Measurements from ENCODE around the gene EHD3. TPM values are rescaled to one million over a fixed set of nuclear protein-coding genes. Genes with fewer than 3 reads are reported as not detected.

EHD3 gene
- polyA plus RNA-seq, 1 experiment, result 39.8 TPM

- TF ChIP-seq, protein P1, sequence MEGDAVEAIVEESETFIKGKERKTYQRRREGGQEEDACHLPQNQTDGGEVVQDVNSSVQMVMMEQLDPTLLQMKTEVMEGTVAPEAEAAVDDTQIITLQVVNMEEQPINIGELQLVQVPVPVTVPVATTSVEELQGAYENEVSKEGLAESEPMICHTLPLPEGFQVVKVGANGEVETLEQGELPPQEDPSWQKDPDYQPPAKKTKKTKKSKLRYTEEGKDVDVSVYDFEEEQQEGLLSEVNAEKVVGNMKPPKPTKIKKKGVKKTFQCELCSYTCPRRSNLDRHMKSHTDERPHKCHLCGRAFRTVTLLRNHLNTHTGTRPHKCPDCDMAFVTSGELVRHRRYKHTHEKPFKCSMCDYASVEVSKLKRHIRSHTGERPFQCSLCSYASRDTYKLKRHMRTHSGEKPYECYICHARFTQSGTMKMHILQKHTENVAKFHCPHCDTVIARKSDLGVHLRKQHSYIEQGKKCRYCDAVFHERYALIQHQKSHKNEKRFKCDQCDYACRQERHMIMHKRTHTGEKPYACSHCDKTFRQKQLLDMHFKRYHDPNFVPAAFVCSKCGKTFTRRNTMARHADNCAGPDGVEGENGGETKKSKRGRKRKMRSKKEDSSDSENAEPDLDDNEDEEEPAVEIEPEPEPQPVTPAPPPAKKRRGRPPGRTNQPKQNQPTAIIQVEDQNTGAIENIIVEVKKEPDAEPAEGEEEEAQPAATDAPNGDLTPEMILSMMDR (IDR thresholded peaks at IDR 0.05; ENCODE audit: low read depth, low read length), result no peak
- ChIA-PET POLR2A (no interaction called here), CTCF (interaction anchor here (1.6 kb wide), 1 partner anchor 19 kb away, joined by 5 read pairs; the partner anchor contains the start of gene EHD3)
- H3K9me3 ChIP-seq (ENCODE audit: control insufficient read depth, insufficient read depth, low read length), result no peaks in the 10 kb centered on the region
- H3K4me3 ChIP-seq (ENCODE audit: low read depth, low read length), result no peak overlapping the region
- no peak overlapping the region for H3K27ac ChIP-seq (ENCODE audit: low read depth, low read length)
- peaks cover 3% of the 10 kb centered on the region for H3K27me3 ChIP-seq (ENCODE audit: control insufficient read depth, insufficient read depth, low read length)
- DNase-seq (ENCODE audit: low read depth, low spot score), result no peak
Measured at GRCh38 chr2:31214444-31214915, 19.5 kb upstream of the EHD3 start.

DNA sequence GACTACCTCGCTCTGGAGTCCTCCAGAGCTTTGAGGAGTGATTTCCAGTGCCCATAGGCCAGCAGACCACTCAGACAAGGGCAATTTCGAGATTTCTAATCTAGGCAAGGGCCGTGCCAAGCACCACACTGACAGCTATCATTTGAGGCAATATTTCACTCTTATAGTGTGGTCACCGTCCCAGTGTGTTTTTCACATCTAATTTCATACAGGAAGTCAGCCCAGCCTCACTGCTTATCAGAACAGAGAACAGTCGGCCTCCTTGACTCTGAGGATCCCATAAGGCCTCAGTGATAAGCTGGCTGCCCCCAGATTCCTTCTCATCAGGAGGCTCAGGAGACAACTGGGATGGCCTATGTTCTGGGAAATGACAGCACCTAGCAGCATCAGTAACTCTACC is 17.2 kb upstream of the EHD3 start:
- Histone ChIP-seq H3K9me3 (ENCODE audit: control insufficient read depth, insufficient read depth, low read length) (no peaks in the 10 kb centered on the region), H3K27me3 (ENCODE audit: control insufficient read depth, insufficient read depth, low read length) (peaks cover 7% of the 10 kb centered on the region), H3K4me3 (ENCODE audit: low read depth, low read length) (no peak overlapping the region), H3K27ac (ENCODE audit: low read depth, low read length) (no peak overlapping the region)
- POLR2A ChIA-PET, result no interaction called here
- no peak for DNase-seq (ENCODE audit: low read depth, low spot score)
- CTCF ChIA-PET, result no interaction called here
- TF ChIP-seq, protein P1 (IDR thresholded peaks at IDR 0.05; ENCODE audit: low read depth, low read length), result no peak

DNA sequence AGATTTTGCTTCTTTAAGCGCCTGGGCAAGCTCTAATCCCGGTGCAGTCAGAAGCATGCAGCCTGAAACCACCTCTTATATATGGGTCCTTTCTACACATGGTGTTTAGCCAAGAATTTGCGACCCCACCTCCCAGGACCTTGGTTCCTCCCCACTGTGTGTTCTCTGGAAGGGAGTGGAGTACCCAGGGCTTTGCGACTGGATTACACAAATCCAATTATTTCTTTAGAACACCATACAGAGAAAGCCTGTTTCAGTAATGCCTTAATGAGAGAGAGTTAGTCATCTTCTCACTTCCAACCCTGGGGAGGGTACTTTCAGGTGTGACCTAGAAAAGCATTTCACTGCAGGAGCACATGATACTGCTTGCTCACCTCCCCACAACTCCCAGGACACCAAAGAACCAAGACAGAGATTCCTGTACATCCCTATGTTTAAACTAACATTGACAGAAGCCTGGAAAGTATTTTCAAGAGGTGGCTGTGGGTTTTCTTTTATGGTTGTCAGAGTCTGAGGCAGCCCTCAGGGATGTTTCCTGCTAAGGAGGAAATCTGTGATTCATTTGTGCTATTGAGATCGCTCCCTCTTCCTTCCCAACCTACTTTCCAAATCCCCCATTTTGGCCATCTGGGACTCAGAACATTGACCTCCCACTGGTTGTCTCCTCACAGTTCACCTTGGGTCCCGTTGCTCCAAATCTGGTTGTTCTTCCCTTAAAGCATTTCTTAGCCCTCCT is 16.3 kb upstream of the EHD3 start, which contains the start of gene CAPN14:
Gene CAPN14, minus strand, starts transcription at position 51 of the 736 bp plus-strand sequence. CDS start 12,068 bp downstream, outside the sequence.
- no peak within 1 kb of the TSS for H3K4me3 ChIP-seq (ENCODE audit: low read depth, low read length)
- TF ChIP-seq, protein P1 (IDR thresholded peaks at IDR 0.05; ENCODE audit: low read depth, low read length), result no peak
- no peak within 1 kb of the TSS for H3K27ac ChIP-seq (ENCODE audit: low read depth, low read length)
- POLR2A ChIA-PET, result no interaction called here
- H3K9me3 ChIP-seq (ENCODE audit: control insufficient read depth, insufficient read depth, low read length), result no peaks in the 10 kb centered on the region
- no peak for DNase-seq (ENCODE audit: low read depth, low spot score)
- CTCF ChIA-PET, result no interaction called here
- H3K27me3 ChIP-seq (ENCODE audit: control insufficient read depth, insufficient read depth, low read length), result peaks cover 11% of the 10 kb centered on the region

- H3K9me3 ChIP-seq (ENCODE audit: control insufficient read depth, insufficient read depth, low read length), result no peaks in the 10 kb centered on the region
- H3K27ac ChIP-seq (ENCODE audit: low read depth, low read length), result no peak overlapping the region
- H3K4me3 ChIP-seq (ENCODE audit: low read depth, low read length), result no peak overlapping the region
- CTCF ChIA-PET, result interaction anchor here (1.3 kb wide), 1 partner anchor 14 kb away, joined by 5 read pairs; no protein-coding TSS in a partner anchor
- TF ChIP-seq, protein P1 (IDR thresholded peaks at IDR 0.05; ENCODE audit: low read depth, low read length), result no peak
- POLR2A ChIA-PET, result no interaction called here
- no peak for DNase-seq (ENCODE audit: low read depth, low spot score)
- peaks cover 12% of the 10 kb centered on the region for H3K27me3 ChIP-seq (ENCODE audit: control insufficient read depth, insufficient read depth, low read length)
Measured at GRCh38 chr2:31219131-31219969, 14.6 kb upstream of the EHD3 start.
